NB4 (cell line): ENCODE data around the gene SURF4.
"Not testable (repeated sequence)": the region's sequence is repeated elsewhere in the genome, so short reads cannot be mapped to it uniquely, and the experiment has no call there.

ENCODE experiments used
- DNase-seq: peaks from one replicate; pipeline ENCODE4 v3.0.0; 2010; ENCODE audit warnings: low read depth
- H3K4me3 ChIP-seq: one replicate; pipeline ENCODE4 v1.5.1; 2011; ENCODE audit warnings: mild to moderate bottlenecking, low read depth, low read length, moderate library complexity
- CTCF ChIP-seq: IDR thresholded peaks from one replicate; pipeline ENCODE4 v1.5.1; 2012; ENCODE audit warnings: low read depth, low read length
- MAX ChIP-seq: IDR thresholded peaks from 2 replicates; pipeline ENCODE4 v1.6.1; 2011; ENCODE audit warnings: low read depth, low read length
- MYC ChIP-seq: IDR thresholded peaks from 2 replicates; pipeline ENCODE4 v1.6.1; 2011; ENCODE audit warnings: low read depth, low read length
- POLR2A ChIP-seq: IDR thresholded peaks from 2 replicates; pipeline ENCODE4 v1.6.1; 2011; ENCODE audit warnings: mild to moderate bottlenecking; ENCODE audit not compliant: insufficient read length; ENCODE audit errors: extremely low read depth

The SURF4 gene

GRCh38 chr9:133320421-133320881 lies 55.4 kb downstream of the SURF4 start:
- no peak for DNase-seq
- TF ChIP-seq CTCF (no peak), MYC (no peak), POLR2A (no peak), MAX (no peak)
- H3K4me3 ChIP-seq, result no peak overlapping the region

- not testable (repeated sequence) for H3K4me3 ChIP-seq, DNase-seq
Measured at GRCh38 chr9:133317551-133317950, 58.3 kb downstream of the SURF4 start.

- no peak overlapping the region for H3K4me3 ChIP-seq
- no peak for TF ChIP-seq MAX
- no peak for TF ChIP-seq MYC
- no peak for TF ChIP-seq POLR2A
- no peak for TF ChIP-seq CTCF
- no peak for DNase-seq
Measured at GRCh38 chr9:133315997-133316396, 59.9 kb downstream of the SURF4 start.
